T-helper 9 cell (primary cell): ENCODE data around the gene MCM8.

ENCODE experiments used
- DNase-seq: peaks from one replicate; pipeline ENCODE4 v3.0.0-alpha.2; 2020
- total RNA-seq, 2 donors: gene quantifications; one replicate each; lab custom pipeline; 2026; lab: John Stamatoyannopoulos, UW

Gene MCM8
- 3.9 to 10.0 reads per million in 2 donors for total RNA-seq

DNA sequence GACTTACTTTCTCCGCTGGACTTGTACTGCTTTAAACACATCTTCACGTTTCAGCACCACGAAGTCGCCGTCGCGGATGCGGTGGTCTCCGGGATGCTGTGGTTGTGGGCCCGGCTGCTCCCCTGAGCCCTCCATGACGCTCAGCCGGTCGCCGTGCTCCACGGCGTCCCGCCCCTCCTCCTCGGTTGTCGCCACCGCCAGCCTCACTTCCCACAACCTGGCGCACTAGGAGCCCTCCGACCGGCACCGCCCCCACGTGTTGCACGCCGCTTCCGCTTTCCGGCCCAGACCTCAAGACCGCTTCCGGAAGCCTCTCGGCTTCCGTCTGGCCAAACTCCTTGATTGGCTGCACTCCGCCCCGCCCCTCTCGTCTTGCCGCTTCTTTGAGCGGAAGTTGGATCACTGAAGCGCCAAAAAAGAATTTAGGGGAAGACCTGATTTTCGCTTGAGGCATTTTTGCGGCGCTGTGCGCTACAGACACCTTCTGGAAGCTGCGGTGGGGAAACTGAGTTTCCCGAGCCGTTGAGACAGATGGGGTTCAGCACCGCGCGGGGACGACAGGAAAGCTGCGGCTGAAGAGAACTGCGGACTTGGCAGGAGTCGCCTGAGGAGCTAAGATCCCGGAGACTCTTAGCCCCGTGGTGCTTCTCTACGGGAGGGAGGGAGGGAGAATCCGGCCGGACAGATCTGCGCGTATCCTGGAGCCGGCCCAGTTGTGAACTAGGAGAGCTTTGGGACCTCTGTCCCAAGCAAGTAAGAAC lies at the start of gene MCM8, which contains the start of gene TRMT6:
MCM8 (plus strand) TSS at position 382 of the 761 bp plus-strand sequence. CDS start 1,364 bp downstream, outside the sequence.
TRMT6 (minus strand) TSS at position 263 of the 761 bp plus-strand sequence; CDS start at position 135, 128 bp downstream.
- peak; percentile 93 for DNase-seq

DNA sequence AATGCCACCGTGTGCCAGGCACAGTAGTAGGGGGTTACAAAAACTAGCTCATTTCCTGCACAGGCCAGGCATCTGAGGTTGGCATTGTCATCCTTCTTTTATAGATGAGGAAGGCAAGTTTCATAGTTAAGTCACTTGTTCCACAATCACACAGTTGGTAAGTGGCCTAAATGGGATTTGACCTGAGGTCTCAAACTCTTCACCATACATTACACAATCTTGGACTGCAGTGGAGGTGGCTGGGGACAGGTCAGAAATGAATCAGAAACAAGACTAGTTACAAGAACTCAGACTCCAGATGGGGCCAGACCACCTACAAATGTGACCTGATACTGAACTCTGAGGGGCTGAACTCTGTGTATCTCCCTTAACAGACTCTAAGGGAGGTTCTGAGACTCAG lies 49.5 kb upstream of the MCM8 start:
- DNase-seq, result no peak

DNA sequence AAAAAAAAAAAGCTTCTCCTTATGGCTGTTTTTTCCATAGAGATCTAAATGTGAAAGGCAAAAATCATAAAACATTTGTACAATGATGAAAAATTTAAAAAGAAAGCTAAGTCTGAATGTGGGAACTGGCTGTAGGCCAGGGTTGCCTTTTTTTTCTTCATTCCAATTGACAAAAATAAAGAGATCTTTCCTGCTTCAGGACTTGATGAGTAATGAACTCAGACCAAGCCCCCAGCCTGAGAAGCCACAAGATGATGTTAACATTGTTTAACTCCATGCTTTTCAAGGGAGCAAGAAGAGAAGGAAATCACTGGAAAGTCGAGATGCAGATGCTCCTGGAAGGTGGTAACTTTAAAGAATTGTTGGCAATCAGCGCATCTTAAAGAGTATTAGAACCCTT lies 41.5 kb upstream of the MCM8 start:
- no peak for DNase-seq

DNA sequence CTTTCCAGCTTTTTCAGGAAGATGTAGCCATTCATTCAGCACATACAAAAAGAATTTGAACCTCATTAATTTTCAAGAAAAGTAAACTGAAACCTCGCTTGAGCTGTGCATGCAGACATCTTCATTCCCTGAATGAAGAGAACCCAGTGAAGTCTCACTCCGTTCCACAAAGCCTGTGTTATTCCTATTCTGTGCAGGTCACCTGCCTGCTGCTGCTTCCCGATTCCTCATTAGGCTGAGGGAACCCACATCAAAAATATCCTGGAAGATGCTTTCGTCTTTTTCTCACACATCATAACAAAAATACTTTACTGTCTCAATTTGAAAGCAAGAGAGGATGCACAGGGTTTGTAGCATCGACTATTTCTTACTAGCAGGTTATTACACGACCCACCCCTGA lies 40.3 kb upstream of the MCM8 start:
- DNase-seq, result no peak

DNA sequence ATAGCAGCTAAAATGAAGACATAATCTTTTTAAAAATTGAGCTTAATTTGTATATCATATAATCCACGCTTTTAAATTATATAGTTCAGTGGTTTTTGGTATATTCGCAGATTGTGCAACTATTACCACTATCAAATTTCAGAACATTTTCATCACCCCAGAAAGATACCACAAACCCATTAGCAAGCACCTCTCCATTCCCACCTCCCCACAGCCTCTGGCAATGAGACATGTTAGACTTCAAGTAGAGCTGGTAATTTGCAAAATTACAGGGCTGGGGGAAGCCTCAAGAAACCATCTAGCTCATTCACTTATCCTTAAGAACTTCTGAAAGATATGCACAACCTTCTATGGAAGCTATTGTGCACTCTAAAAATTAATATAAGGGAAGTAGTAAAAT lies 37.3 kb upstream of the MCM8 start:
- no peak for DNase-seq

DNA sequence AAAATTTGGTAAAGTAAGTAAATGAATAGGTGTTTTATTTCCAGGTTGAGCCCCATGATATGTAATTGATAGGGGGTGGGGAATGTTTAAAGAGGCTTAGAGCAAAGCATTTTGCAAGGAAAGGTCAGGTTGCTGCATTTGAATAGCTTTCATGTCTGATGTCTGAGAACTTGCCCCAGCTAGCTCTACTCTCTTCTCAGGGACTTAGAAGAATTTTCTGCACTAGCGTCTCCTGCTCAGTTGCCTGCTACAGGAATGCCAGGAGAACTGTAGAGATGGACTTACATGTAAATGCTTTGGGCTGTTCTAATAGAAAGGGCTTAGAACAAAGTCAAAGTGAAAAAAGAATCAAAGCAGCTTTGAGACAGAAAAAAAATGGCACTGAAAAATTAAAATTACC lies 35.6 kb upstream of the MCM8 start:
- no peak for DNase-seq

DNA sequence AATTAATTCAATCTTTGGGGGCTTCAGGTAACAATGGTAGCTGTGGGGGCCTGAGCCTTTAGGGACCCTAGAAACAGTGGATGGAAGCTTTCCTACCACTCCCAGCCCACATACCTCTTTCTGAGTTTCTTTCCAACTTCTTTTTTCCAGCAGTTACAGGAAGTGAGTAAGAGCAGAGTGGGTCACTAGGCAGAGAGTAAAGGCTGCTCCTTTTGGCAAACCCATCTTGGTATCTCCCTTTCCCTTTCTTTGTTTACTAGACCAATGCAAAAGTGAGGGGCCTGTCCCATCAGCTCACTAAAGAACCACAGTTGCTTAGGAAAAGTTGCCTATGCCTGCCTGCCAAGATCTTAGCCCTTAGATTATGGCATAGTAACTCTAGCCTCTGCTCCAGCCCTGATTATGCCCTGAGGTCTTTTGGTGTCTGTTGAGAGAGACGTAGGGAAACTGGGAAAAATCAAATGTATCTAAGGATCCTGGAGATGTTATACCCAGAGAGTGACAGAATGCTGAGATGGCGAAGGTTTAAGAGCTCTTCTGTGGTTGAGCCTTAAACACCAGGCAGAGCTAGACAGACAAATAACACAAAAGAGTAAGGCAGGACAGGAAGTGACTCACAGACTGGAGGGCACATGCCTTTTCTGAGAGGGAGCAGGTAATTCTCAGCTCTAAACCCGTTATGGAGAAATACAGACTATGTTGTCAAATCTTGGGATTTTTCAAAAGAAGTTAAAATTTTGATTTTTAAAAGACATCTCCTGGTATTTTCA lies 31.4 kb upstream of the MCM8 start:
- DNase-seq, result no peak

DNA sequence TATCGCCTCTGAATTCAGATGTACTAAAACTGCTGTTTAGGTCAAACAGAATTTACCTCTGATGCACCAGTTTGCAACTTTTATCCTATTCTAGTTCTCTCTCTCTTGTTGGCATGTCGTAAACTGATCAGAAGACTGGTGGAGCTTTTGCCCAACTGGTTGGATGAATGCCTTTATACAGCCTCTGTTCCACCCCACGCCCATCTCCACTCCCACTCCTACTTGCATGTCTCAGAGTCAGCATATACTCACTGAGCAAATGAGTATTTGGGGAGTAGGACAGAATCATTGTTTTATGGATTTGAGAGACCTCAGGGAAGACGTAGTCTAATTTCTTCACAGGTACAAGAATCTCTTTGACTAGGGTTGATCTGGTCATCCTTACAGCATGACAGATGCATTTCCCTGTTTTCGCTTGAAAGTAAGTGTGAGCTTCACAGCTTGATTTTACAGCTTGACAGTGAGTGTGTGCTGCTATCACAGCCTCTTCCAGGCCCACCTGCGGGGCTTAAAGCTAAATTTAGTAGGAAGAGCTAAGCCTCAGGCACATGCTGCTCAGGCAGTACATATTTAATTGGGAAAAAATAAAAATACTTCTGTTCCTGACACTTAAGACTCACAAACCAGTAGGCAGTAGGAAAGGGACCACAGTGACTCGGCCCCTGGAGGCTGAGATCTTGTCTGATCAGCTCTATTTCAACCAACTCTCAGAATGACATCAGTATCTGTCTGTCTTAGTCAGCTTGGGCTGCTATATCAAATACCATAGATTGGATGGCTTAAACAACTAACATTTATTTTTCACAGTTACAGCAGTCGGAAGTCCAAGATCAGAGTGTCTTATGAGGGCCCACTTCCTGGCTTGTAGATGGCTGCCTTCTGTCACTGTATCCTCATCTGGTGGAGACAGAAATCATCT lies 30.6 kb upstream of the MCM8 start:
- no peak for DNase-seq

DNA sequence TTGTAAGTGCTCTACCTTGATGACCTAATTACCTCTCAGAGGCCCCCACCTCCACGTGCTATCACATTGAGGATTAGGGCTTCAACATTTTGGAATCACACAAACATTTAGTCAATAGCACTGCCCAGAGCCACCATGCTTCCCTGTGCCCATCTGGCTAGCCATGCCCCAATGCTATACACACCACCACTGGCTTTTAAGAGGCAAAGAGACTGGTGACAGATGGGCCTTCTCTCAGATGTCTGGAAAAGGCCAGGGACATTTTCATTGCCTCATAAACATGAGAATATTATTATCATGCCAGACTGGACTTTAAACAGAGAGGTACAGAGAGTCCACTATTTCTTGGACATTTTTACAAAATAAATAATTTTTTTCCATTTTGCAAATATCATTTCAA lies 29.9 kb upstream of the MCM8 start:
- no peak for DNase-seq

DNA sequence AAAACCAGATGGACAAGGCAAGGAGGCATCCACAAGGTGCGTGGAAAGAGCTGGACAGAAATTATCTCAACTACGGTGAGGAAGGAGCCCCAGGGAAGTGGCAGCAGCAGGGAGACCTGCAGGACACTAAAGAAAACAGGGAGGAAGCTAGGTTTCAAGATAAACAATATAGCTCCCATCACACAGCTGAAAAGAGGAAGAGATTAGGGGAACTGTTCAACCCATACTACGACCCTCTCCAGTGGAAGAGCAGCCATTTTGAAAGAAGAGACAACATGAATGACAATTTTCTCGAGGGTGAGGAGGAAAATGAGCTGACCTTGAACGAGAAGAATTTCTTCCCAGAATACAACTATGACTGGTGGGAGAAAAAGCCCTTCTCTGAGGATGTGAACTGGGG lies 27.0 kb upstream of the MCM8 start:
- no peak for DNase-seq

DNA sequence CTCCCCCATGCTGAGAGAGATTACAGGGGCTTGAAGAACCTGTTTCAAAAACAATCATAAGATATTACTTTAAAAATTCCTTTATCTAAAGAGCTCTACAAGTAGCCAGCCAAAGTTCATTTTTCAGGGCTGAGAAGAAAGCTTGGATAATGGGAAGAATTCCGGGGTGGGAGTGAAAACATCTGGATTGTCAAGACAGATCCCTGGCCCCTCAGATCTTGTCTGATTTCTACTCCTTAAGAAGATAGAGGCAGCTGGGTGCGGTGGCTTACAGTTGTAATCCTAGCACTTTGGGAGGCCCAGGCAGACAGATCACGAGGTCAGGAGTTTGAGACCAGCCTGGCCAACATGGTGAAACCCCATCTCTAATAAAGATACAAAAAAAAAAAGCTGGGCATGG lies 24.9 kb upstream of the MCM8 start:
- no peak for DNase-seq

DNA sequence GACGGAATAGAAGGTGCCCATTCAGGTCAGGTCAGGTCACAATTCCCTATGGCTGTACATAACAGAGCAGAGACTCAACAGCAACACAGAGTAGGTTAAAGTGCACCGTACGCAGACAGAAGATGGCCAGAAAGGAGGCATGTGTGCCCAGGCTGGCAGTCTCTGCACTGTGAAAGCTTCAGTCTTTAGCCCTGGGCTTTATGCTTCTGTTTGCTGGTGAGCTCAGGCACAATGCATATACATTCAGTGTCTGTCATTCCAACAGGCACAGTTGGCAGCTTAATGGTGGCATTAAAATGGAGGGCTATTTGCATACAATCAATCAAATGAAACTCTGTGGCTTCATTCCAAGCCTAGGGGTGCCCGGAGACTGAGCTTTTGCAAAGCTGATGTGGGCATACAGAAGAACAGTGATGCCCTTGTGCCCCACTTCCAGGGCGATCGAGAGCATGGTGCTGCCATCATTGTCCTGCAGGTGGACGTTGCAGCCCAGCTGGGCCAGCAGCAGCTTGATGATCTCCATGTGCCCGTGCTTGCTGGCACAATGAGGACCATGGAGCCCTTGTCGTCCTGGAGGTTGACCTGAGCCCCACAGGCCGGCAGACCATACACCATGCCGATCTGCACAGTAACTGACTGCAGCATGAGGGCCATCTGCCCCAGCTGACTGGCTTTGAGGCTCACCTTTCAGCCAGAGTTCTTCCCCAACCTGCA lies 22.5 kb upstream of the MCM8 start:
- no peak for DNase-seq

DNA sequence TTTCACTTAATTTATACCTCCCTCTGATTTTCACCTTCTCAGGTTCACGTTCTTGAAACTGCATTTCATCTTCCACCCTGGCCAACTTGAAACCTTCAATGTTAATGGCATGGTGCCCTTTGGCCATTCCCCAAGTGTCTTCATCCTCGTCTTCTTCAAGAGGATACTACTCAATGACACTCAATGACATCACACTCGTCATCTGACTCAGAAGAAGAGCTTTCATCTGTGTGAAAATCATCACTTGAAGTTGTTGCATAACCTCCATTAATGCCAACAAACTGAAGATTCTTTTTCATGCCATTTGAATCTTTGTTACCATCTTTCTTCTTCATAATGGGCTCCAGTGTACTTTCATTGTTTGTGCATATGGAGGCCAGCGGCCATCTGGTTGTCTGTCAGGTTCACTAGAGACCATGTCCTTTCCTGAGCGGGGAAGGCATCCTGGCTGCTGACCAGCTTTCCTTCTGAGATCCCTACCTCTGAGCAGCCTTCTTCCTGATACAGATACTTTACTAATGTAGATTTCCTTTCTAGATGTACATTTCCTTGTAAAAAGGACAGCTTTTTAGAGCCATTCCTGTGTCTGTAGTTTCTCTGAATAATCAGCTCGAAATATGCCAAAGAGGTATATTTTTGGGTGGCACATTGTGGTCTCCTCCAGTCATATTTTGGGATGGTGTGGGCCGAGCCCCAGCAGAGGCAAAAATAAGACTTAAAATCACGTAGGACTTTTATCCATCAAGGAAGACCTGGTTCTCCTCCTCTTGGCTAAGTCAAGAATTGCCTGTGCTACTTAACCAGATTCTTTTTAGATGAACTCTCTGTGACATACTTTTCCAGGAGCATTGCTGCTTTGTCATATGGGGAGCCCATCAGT lies 21.4 kb upstream of the MCM8 start:
- DNase-seq, result no peak

DNA sequence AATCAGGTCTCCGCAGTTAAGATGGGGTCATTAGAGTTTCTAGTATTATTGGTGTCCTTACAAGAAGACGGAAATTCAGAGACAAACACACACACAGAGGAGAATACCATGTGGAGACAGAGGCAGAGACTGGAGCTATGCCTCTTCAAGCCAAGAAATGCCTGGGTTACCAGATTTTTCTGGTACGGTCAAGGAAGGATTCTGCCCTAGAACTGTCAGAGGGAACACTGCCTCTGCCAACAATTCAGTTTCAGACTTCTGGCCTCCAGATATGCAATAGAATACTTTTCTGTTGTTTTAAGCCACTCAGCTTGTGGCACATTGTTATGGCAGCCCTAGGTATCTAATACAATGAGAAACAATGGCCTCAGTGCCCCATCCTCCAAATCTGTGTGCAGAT lies 19.0 kb upstream of the MCM8 start:
- no peak for DNase-seq

DNA sequence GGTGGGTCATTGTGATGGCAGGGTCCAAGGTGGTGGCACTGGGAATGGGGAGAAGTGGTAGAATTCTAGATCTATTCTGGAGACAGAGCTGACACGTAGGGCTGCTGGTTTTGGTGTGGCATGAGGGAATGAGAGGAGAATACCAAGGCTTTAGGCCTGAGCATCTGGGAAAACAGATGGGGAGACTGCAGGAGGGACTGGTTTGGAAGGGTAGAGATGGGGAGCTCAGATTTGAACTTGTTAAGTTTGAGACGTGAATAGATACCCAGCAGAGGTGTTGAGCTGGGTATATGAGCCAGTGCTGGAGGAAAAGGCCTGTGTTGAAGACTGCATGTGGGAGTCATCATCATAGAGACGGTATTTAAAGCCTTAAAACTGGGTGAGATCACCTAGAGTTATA lies 17.7 kb upstream of the MCM8 start:
- no peak for DNase-seq

DNA sequence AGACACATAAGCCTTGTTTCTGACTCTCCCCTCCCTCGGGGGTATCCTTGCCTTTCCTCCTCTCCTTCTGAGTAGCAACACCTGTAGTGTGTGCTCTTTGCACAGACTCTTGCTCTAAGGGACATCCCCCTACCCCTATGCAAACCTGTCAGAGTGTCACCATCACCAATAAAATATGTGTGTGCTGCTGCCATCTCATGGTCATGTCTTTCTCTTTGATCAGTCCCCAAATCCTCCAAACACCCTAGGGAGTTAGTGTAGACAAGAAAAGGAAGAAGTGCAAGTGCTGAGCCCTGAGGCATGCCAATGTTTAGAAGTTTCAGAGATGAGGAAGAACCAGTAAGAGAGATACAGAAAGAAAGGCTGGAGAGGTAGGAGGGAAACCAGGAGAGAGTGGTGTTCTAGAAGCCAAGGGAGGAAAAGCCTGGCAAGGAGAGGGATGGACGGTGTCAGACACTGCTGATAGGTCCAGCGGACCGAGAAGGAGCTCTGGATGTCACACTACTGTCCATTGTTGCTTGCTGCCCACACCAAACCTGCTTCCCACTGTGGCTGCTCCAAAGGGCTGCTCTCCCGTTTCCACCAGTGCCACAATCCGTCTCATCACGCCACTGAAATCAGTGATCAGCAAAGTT lies 16.5 kb upstream of the MCM8 start:
- no peak for DNase-seq

DNA sequence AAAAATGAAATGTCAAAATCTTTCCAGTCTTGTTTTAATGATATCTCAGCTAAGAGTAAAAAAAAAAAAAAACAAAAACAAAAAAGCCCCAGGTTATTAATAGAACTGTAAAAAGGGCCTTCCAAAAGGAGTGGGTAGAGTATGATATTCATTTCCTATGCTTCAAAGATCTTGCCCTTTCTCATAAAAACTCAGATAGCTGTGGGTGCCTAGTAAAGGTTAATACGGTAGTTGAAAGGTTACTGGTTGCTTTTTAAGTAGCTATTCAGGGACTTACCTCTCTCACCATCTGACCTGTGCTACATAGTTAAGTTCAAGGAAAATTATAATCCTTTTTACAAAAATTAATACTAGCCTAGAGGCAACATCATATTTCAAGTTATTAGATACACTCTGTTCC lies 15.1 kb upstream of the MCM8 start:
- no peak for DNase-seq

DNA sequence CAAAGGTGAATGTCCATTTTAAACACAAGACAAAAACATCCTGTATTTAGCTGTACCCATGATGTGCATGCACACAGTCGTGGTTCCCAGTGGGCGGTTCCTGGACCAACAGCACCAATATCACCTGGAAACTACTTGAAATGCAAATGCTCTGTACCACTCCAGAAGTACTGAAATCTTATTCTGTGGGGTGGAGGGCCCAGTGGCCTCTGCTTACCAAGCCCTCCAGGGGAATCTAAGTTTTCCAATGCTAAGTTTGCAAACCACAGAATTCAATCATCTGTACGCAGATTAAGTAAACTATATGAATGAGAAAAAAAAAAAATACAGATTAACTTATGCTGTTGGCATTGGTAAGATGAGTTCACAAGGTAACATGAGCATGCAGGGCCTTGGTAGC lies 14.2 kb upstream of the MCM8 start:
- no peak for DNase-seq

DNA sequence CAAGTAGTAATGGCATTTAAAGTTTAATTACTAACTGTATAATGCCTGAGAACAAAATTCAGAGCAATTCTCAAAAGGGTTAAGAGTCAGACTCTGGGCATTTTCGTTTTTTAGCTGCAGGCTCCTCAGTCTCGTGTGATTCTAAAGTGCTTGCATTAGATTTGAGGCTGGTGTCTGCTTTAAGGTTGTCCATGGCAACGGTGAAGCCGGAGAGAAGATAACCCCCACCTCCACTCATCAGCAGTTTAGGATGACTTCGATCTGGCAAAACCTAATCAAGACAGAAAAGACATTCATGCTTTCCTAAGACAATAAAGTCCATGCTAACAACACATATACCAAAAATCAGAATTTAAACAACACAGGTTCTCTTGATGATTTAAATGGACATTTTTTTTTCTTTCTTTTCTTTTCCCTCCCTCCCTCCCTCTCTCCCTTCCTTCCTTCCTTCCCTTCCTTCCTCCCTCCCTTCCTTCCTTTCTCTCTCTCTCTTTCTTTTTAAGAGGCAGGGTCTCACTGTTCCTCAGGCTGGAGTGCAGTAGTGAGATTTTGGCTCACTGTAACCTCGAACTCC lies 11.9 kb upstream of the MCM8 start:
- DNase-seq, result no peak

DNA sequence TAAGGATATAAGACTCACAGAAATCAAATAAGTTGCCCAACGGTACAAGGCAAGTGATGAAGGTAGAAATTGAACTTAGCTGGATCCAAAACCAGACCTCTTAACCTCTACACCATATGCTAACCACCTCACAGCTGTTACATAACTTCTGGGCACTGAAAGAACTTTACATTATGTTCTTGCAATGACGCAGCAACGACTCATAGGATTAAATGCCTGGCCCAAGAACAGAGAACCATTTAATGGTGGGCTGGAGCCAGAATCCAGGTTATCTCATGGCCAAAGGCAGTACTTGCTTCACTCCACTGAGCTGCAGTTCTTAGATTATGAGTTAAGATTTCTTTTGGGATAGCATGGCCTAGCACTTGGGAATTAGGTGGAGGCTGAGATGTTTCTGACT lies 4.5 kb upstream of the MCM8 start:
- DNase-seq, result no peak

DNA sequence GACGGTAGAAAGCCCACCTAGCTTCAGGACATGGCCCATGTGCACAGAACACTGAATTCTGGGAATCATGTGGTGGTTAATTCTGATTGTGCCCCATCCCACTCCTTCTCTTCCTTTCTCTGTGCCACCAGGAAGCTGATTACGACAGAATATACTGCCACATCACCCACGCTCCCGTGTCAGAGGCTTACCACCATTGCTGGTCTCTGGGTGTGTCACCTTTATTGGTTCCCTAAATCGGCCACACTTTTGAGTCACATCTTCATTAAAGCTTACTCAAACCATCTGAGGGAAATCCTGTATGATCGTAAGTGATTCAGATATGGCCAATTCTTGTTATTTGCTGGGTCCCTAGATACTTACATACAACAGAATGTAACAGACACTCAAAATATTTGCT lies 3.2 kb upstream of the MCM8 start:
- DNase-seq, result no peak
